Lower leg skin (tissue), 3 donors: ENCODE results near the gene BOLA2B.

Source experiments
- CTCF ChIP-seq, 3 donors: fragments of 450-650 bp; IDR thresholded peaks; one replicate each; pipeline ENCODE4 v1.5.1; 2016; ENCODE audit warnings: antibody characterized with exemption in 3 of 3, mild to moderate bottlenecking in 3 of 3, moderate library complexity in 2 of 3
- POLR2A ChIP-seq, 2 donors: fragments of 450-650 bp; IDR thresholded peaks; one replicate each; pipeline ENCODE4 v1.6.1; 2016 to 2017; ENCODE audit warnings: antibody characterized with exemption in 2 of 2, mild to moderate bottlenecking in 1 of 2, moderate library complexity in 1 of 2

GRCh38 chr16:30143347-30143702 lies 50.1 kb downstream of the BOLA2B start:
- no peak for TF ChIP-seq CTCF (IDR thresholded peaks at IDR 0.05)
- no peak for TF ChIP-seq POLR2A (IDR thresholded peaks at IDR 0.05)
